Measurements from ENCODE around the gene PAF1. TPM values are rescaled to one million over a fixed set of nuclear protein-coding genes. Genes with fewer than 3 reads are reported as not detected.
"Not testable (repeated sequence)": the region's sequence is repeated elsewhere in the genome, so short reads cannot be mapped to it uniquely, and the experiment has no call there.

PAF1 gene
- total and polyA plus RNA-seq, 2 donors (not counting 3 experiments of a cell fraction or from before 2014, with no cell fraction given), result 55.1 to 90.8 TPM

GRCh38 chr19:39341129-39341718, 49.7 kb downstream of the PAF1 start:
- H3K36me3 ChIP-seq (ENCODE audit: control insufficient read depth in 2 of 2, extremely low read depth in 1 of 2, insufficient read depth in 2 of 2, low read length in 2 of 2), result no peaks in the 10 kb centered on the region
- H3K27me3 ChIP-seq (ENCODE audit: control insufficient read depth in 2 of 2, insufficient read depth in 2 of 2, low read length in 2 of 2), result no peaks in the 10 kb centered on the region
- no peaks in the 10 kb centered on the region for H3K9me1 ChIP-seq (replicated peaks; ENCODE audit: control insufficient read depth, extremely low read depth, insufficient read depth, low read length)
- BruUV-seq (replicated peaks), result no TSS peak
- H3K4me2 ChIP-seq (ENCODE audit: insufficient read depth, low read length), result peak overlapping the region; percentile 44
- peaks cover 13% of the 10 kb centered on the region for H3K4me1 ChIP-seq (ENCODE audit: control insufficient read depth, extremely low read depth, insufficient read depth, low read length)
- H3K4me3 ChIP-seq (replicated peaks in 1 of 3; ENCODE audit: insufficient read depth in 1 of 3, low read depth in 1 of 3, low read length in 3 of 3), result peak overlapping the region; percentile 40 to 73 (median 58)
- H3K27ac ChIP-seq (ENCODE audit: insufficient read depth, low read depth, low read length), result peak overlapping the region; percentile 19
- DNase-seq (ENCODE audit: low read depth, low spot score) (no peak), FAIRE-seq (peak; percentile 54)
- no peaks in the 10 kb centered on the region for H3K9me3 ChIP-seq (replicated peaks; ENCODE audit: control insufficient read depth, insufficient read depth, low read length)
- peak in 1 of 2 donors; percentile 35 for TF ChIP-seq CTCF (IDR thresholded peaks at IDR 0.05; ENCODE audit: extremely low read depth in 1 of 2, insufficient read depth in 1 of 2, low read depth in 1 of 2, low read length in 2 of 2)
- no peak for TF ChIP-seq GATA2 (IDR thresholded peaks at IDR 0.05; ENCODE audit: insufficient read depth, insufficient read length, low read depth, low read length)
- ChIA-PET CTCF (interaction anchor here (0.6 to 1.5 kb wide), 5 partner anchors 13 to 379 kb away, joined by 3 to 5 read pairs (median 3); no protein-coding TSS in a partner anchor), POLR2A (no interaction called here)
- H3K79me2 ChIP-seq (ENCODE audit: control insufficient read depth, insufficient read depth, low read length), result peaks cover 22% of the 10 kb centered on the region
- H2AFZ ChIP-seq (ENCODE audit: low read depth, low read length), result peak overlapping the region; percentile 42
- dilution Hi-C loops (cut with MboI; ENCODE audit: extremely low pct_ligation_motif_present, low sequenced_read_pairs) (no loop called here), intact Hi-C loops (cut with micrococcal nuclease) (loop anchor here (1.0 to 5.0 kb wide), 2 partner anchors 50 to 91 kb away; partner anchors contain the start of genes MED29 and PAF1)
- H4K20me1 ChIP-seq (replicated peaks; ENCODE audit: control insufficient read depth, extremely low read depth, insufficient read depth, low read length), result no peaks in the 10 kb centered on the region
- H3K9ac ChIP-seq (replicated peaks; ENCODE audit: extremely low read depth, insufficient read depth, low read length), result peak overlapping the region; percentile 63

- H3K9me1 ChIP-seq (replicated peaks; ENCODE audit: control insufficient read depth, extremely low read depth, insufficient read depth, low read length); BruUV-seq (replicated peaks); H3K4me2 ChIP-seq (ENCODE audit: insufficient read depth, low read length); FAIRE-seq; H3K9ac ChIP-seq (replicated peaks; ENCODE audit: extremely low read depth, insufficient read depth, low read length); DNase-seq (ENCODE audit: low read depth, low spot score); H3K36me3 ChIP-seq (ENCODE audit: control insufficient read depth in 2 of 2, extremely low read depth in 1 of 2, insufficient read depth in 2 of 2, low read length in 2 of 2); CTCF ChIA-PET; H3K9me3 ChIP-seq (replicated peaks; ENCODE audit: control insufficient read depth, insufficient read depth, low read length); H3K27me3 ChIP-seq (ENCODE audit: control insufficient read depth in 2 of 2, insufficient read depth in 2 of 2, low read length in 2 of 2); H2AFZ ChIP-seq (ENCODE audit: low read depth, low read length); H3K4me3 ChIP-seq (replicated peaks in 1 of 3; ENCODE audit: insufficient read depth in 1 of 3, low read depth in 1 of 3, low read length in 3 of 3); H3K27ac ChIP-seq (ENCODE audit: insufficient read depth, low read depth, low read length); H4K20me1 ChIP-seq (replicated peaks; ENCODE audit: control insufficient read depth, extremely low read depth, insufficient read depth, low read length); dilution Hi-C loops (cut with MboI; ENCODE audit: extremely low pct_ligation_motif_present, low sequenced_read_pairs); POLR2A ChIA-PET: not testable (repeated sequence)
- intact Hi-C loops (cut with micrococcal nuclease), result loop anchor here (5.0 kb wide), 1 partner anchor 92 kb away; no protein-coding TSS in a partner anchor
- Histone ChIP-seq H3K79me2 (ENCODE audit: control insufficient read depth, insufficient read depth, low read length) (peaks cover 18% of the 10 kb centered on the region), H3K4me1 (ENCODE audit: control insufficient read depth, extremely low read depth, insufficient read depth, low read length) (peaks cover 20% of the 10 kb centered on the region)
Observed at GRCh38 chr19:39340156-39340555, 50.8 kb downstream of the PAF1 start.

Measured in endothelial cell of umbilical vein (primary cell).